OCI-LY3 (cell line): Measurements from ENCODE around the gene MSI2.

Experiments
- H2AFZ ChIP-seq: fragments of 200-600, 300-600 bp; shearing (Covaris generic); 2 replicates; pipeline ENCODE4 v1.6.0; 2014; ENCODE audit warnings: antibody characterized with exemption, low read depth, low read length
- H3K27ac ChIP-seq: fragments of 200-600, 300-600 bp; sonication (generic); 2 replicates; pipeline ENCODE4 v1.5.1; 2014; ENCODE audit warnings: mild to moderate bottlenecking, low read length, moderate library complexity, mixed read lengths
- H3K27me3 ChIP-seq: fragments of 200-600, 300-600 bp; sonication (generic); 2 replicates; pipeline ENCODE4 v1.6.1; 2014; ENCODE audit warnings: low read depth, low read length, mixed read lengths
- H3K36me3 ChIP-seq: fragments of 200-600, 300-600 bp; sonication (generic); replicated peaks from 2 replicates; pipeline ENCODE3; 2014; ENCODE audit warnings: low read depth, low read length, mixed read lengths
- H3K4me1 ChIP-seq: fragments of 300-600, 200-600 bp; sonication (generic); 2 replicates; pipeline ENCODE4 v1.6.1; 2014; ENCODE audit warnings: low read length, mixed read lengths
- H3K4me2 ChIP-seq: fragments of 200-600, 300-600 bp; sonication (generic); 2 replicates; pipeline ENCODE4 v1.6.1; 2014; ENCODE audit warnings: low read length, mixed read lengths
- H3K4me3 ChIP-seq: fragments of 300-600, 200-600 bp; sonication (generic); 2 replicates; pipeline ENCODE4 v1.5.1; 2014; ENCODE audit warnings: antibody characterized with exemption, mild to moderate bottlenecking, low read length, moderate library complexity
- H3K79me2 ChIP-seq: fragments of 300-600, 200-600 bp; shearing (Covaris generic); 2 replicates; pipeline ENCODE4 v1.6.1; 2014; ENCODE audit warnings: mild to moderate bottlenecking, low read length, mixed read lengths
- H3K9ac ChIP-seq: fragments of 300-600, 200-600 bp; shearing (Covaris generic); 2 replicates; pipeline ENCODE4 v1.6.0; 2014; ENCODE audit warnings: mild to moderate bottlenecking, low read length, moderate library complexity
- H3K9me3 ChIP-seq: fragments of 200-600, 300-600 bp; shearing (Covaris generic); 2 replicates; pipeline ENCODE4 v1.6.1; 2014; ENCODE audit warnings: low read length, mixed read lengths; ENCODE audit not compliant: insufficient read depth
- H4K20me1 ChIP-seq: fragments of 200-600, 300-600 bp; sonication (generic); 2 replicates; pipeline ENCODE4 v1.6.1; 2016; ENCODE audit warnings: low read length, mixed read lengths; ENCODE audit not compliant: insufficient read depth
- CTCF ChIP-seq: fragments of 200-600, 300-600 bp; sonication (generic); IDR thresholded peaks from 2 replicates; pipeline ENCODE4 v1.5.1; 2014; ENCODE audit warnings: antibody characterized with exemption, low read length, low read depth
- EZH2phosphoT487 ChIP-seq: fragments of 200-600 bp; shearing (Covaris generic); IDR thresholded peaks from 2 replicates; pipeline ENCODE4 v1.6.1; 2018; ENCODE audit warnings: antibody characterized with exemption, mixed run types, low read depth

MSI2 gene

GRCh38 chr17:57485916-57486881 is 229.9 kb downstream of the MSI2 start:
- Histone ChIP-seq H3K4me1 (peaks cover 29% of the 10 kb centered on the region), H3K4me2 (peak overlapping the region; percentile 30), H3K36me3 (no peaks in the 10 kb centered on the region), H3K79me2 (no peaks in the 10 kb centered on the region), H3K4me3 (no peak overlapping the region), H3K27ac (no peak overlapping the region), H3K27me3 (no peaks in the 10 kb centered on the region), H3K9me3 (no peaks in the 10 kb centered on the region), H3K9ac (no peak overlapping the region), H2AFZ (no peak overlapping the region), H4K20me1 (no peaks in the 10 kb centered on the region)
- TF ChIP-seq CTCF, result no peak
- TF ChIP-seq EZH2phosphoT487, result no peak

- Histone ChIP-seq H3K36me3 (no peaks in the 10 kb centered on the region), H3K27ac (no peak overlapping the region), H3K4me3 (no peak overlapping the region), H3K27me3 (no peaks in the 10 kb centered on the region), H4K20me1 (no peaks in the 10 kb centered on the region), H2AFZ (no peak overlapping the region), H3K9ac (no peak overlapping the region), H3K79me2 (no peaks in the 10 kb centered on the region), H3K9me3 (no peaks in the 10 kb centered on the region), H3K4me2 (0 out of 2 replicates have a peak overlapping the region, but pooled peaks have one; percentile 30), H3K4me1 (peaks cover 29% of the 10 kb centered on the region)
- TF ChIP-seq CTCF (no peak), EZH2phosphoT487 (no peak)
These were observed 230.6 kb downstream of the MSI2 start for GRCh38 chr17:57486882-57487301.

GRCh38 chr17:57487573-57487972 is 231.2 kb downstream of the MSI2 start:
- H3K9ac ChIP-seq, result no peak overlapping the region
- H3K79me2 ChIP-seq, result no peaks in the 10 kb centered on the region; the same call in 1 of the 2 replicates
- H3K36me3 ChIP-seq, result no peaks in the 10 kb centered on the region
- H4K20me1 ChIP-seq, result no peaks in the 10 kb centered on the region
- H3K27me3 ChIP-seq, result no peaks in the 10 kb centered on the region
- H3K9me3 ChIP-seq, result no peaks in the 10 kb centered on the region
- no peak overlapping the region for H3K27ac ChIP-seq
- no peak overlapping the region for H3K4me3 ChIP-seq
- H2AFZ ChIP-seq, result no peak overlapping the region
- no peak overlapping the region for H3K4me2 ChIP-seq
- H3K4me1 ChIP-seq, result peaks cover 29% of the 10 kb centered on the region
- no peak for TF ChIP-seq CTCF
- no peak for TF ChIP-seq EZH2phosphoT487

GRCh38 chr17:57488856-57489255 is 232.5 kb downstream of the MSI2 start:
- H3K4me3 ChIP-seq, result no peak overlapping the region
- no peak overlapping the region for H3K27ac ChIP-seq
- no peaks in the 10 kb centered on the region for H3K27me3 ChIP-seq
- no peak overlapping the region for H3K4me2 ChIP-seq
- no peak for TF ChIP-seq CTCF
- no peak for TF ChIP-seq EZH2phosphoT487
- H2AFZ ChIP-seq, result no peak overlapping the region
- no peak overlapping the region for H3K9ac ChIP-seq
- no peaks in the 10 kb centered on the region for H4K20me1 ChIP-seq
- H3K4me1 ChIP-seq, result peaks cover 40% of the 10 kb centered on the region
- H3K36me3 ChIP-seq, result no peaks in the 10 kb centered on the region
- peaks cover 2% of the 10 kb centered on the region; the same call in 1 of the 2 replicates for H3K79me2 ChIP-seq
- H3K9me3 ChIP-seq, result no peaks in the 10 kb centered on the region
